NOMO-1 (cell line): Measurements from ENCODE around the gene CRYBG3.
A peak's percentile ranks its signal among the peaks of the same experiment; 100 is the strongest.
"Not testable (repeated sequence)": the region's sequence is repeated elsewhere in the genome, so short reads cannot be mapped to it uniquely, and the experiment has no call there.

ENCODE experiments used
- DNase-seq, 2 experiments: peaks; one replicate each; lab custom pipeline; 2025; ENCODE audit not compliant: unreplicated experiment in 2 of 2; lab: John Stamatoyannopoulos, UW

The CRYBG3 gene

DNA sequence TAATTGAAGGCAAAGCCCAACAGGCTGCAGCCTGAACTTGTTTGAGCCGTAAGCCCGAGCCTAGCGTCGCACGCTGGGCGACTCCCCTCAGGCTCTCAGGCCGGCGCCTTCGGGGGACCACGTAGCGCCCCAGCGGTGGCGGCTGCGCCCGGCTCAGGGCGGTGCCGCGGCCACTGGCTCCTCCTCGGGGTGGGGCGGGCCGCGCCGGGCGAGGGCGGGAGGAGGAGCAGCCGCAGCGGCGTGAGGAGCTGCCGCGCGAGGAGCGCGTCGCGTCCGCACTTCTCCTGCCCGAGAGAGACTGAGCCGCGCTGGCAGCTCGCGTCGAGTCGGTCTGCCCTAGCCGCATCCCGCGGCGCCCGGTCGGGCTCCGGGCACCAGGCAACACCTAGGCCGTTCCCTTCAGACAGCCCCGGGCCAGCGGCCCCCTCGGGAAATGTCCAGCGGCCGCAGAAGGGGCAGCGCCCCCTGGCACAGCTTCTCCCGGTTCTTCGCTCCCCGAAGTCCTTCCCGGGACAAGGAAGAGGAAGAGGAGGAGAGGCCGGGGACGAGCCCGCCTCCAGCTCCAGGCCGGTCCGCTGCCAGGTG lies at the start of gene CRYBG3:
TSS of gene CRYBG3 (plus strand) at position 238 of the 585 bp plus-strand sequence. CDS start at position 434, 196 bp downstream.
- peak; percentile 72 to 81 for DNase-seq

- no peak for DNase-seq
These were observed 48.9 kb upstream of the CRYBG3 start for GRCh38 chr3:97772926-97773325.

DNA sequence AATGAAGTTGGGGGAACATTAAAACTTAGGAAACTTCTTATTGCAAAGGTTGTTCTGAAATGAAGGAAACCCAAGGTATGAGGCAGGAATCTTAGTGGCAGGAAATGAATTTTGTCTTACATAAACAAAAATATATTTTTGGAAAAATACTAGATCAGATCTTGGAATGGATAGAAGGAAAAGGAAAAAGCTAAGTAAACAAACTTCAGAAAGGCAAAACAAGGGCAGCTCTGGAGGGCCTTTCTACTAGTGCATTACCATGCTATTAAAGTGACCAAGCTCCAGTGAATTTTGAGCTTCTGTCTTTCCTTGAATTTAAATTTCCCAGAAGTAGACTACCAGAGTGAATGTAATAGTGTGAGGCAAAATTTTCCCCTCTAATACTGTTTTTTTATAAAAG lies 43.7 kb upstream of the CRYBG3 start:
- DNase-seq = no peak

DNA sequence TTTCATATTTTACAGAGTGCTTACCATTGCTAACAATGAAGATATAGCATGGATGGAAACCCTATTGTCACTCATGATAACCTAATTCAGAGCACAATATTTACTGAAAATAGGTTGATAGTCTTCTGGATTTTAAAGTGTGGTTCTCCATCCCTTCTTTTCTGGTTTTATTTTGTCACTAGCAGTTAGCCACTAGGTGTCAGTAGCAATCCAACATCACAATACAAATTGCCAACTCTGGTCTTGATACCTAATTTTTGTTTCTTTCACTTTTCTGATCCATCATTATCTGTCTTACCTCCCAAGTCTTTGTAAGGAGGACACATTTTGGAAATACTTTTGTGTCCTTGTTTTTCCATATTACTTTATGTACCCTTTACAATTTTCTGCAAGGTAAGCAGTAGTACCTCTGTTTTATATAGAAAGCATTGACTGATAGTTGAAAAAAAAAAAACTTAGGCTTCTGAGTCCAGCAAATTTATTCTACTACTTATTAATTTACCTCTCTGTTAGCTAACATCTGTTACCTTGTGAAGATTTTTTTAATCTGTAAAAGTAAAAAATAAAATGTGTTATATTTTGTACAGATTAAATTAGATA lies 28.3 kb upstream of the CRYBG3 start:
- peak in 1 of 2 experiments; percentile 53 for DNase-seq

GRCh38 chr3:97795951-97796350 lies 25.9 kb upstream of the CRYBG3 start:
- DNase-seq = no peak

GRCh38 chr3:97804471-97804870 lies 17.3 kb upstream of the CRYBG3 start:
- DNase-seq = no peak

DNA sequence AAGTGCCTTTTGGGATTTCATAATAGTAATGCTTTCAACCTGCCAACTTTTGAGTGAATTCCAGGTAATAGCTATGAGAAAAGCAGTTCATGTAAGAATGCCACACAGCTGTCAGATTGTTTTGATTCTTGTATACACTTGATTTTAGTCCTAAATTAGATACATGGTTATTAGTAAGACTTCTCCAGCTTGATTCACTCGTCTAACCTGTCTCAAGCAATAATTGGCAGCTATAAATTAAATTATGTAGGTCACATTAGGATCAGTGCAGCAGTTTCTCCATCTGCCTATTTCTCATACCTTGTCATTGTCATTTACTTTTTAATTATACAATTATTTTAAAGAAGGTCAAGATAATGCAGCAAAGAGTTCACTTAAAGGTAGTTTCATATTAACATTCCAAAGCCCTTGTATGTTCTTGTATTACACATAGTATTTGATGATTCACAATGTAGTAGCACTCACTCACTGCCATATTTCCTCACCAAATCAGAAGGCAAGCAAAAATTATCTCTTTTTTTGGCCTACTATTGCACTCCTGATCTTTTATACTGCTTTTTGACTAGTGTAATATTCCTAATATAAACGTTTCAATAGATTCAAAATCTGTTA lies 10.9 kb upstream of the CRYBG3 start:
- DNase-seq = no peak

DNA sequence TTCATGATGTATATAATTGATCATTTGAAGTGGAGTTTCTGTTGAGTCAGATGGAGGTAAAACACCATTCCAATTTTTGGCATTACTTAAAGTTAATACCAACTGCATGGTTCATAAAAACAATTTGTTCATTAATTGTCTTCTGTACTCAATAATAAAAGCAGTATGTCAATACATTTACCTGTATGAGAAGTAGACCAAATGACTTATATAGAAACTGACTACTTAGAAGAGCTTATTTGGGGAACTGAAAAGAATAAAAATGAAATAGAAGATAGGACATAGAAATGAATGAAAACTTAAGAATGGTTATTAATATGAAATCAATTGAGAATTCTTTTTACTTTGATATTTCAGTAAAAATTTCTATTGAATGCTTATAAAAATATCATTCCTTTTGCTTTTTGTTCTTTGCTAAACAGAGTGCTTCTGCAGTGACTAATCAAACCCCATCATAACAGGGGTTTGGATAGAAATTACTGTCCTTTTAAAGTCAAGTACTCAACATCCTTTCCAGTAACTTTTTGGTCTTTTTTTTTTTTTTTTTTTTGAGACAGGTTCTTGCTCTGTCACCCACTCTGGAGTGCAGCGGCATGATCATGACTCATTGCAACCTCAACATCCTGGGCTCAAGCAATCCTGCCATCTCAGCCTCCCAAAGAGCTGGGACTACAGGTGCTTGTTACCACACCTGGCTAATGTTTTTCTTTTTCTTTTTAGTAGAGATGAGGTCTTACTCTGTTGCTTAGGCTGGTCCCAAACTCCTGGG lies 6.5 kb upstream of the CRYBG3 start:
- no peak for DNase-seq

DNA sequence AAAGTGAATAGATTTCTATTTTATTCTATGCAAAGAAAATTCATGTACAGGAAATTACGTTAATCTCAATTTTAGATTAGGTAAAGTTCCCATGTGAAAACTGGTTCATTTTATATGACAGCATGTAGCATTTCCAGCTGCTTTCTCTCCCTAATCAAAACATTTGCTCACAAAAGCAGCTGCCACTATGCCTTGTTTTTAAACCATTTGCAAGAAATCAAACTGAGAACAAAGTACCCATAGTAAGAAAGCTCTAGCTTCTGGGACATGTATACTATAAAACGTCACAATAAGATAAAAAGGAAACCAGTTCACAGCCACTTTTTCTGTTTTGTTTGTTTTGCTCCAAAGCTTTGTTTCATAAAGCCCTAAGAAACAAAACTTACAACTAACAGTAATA lies 5.0 kb upstream of the CRYBG3 start:
- DNase-seq = no peak

DNA sequence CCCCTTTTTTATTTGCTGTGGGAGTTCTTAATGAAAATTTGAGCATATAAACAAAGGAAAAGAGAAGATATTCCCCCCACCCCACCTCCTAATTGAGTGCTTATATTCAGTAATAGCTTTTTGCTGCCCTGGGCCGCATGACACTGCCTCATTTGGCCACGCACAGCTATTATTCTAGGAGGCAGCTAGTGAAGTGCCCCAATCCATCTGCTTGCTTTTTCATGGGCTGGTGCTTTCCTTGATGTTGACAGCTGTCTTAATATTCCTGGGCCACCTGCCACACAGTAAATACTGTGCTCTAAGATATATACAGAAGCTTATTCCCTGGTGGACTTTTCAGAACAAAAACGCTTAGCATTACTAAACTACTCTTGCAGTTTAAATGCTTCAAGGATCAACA lies 3.8 kb upstream of the CRYBG3 start:
- DNase-seq = no peak

GRCh38 chr3:97820780-97821179 lies 1.0 kb upstream of the CRYBG3 start:
- DNase-seq = no peak

- DNase-seq = peak; percentile 52 to 57
These were observed 481 bp upstream of the CRYBG3 start for GRCh38 chr3:97821287-97821773.

GRCh38 chr3:97822359-97822775 lies 556 bp downstream of the CRYBG3 start:
- peak; percentile 4 to 34 for DNase-seq

GRCh38 chr3:97823046-97824004 lies 1.5 kb downstream of the CRYBG3 start:
- DNase-seq = peak; percentile 19 to 32

DNA sequence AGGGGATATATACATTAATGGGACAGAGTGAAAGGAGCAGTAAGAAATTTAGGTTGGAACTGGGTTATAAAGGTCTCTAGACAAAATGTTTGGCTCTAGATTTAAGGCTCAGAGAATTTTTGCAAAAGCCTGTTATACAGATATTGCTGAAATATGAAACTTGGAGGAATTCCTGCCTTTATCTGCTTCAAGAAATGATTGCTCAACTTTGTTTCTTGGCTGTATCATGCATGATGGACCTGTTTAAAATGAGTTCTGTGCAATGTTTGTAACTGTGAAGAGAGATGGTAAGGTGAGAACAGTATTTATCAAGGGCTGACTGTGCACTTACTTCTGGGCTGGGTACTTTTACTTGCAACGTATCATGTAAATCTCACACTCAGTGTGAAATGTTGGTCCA lies 3.3 kb downstream of the CRYBG3 start:
- no peak for DNase-seq

GRCh38 chr3:97827741-97828471 lies 6.1 kb downstream of the CRYBG3 start:
- no peak for DNase-seq

DNA sequence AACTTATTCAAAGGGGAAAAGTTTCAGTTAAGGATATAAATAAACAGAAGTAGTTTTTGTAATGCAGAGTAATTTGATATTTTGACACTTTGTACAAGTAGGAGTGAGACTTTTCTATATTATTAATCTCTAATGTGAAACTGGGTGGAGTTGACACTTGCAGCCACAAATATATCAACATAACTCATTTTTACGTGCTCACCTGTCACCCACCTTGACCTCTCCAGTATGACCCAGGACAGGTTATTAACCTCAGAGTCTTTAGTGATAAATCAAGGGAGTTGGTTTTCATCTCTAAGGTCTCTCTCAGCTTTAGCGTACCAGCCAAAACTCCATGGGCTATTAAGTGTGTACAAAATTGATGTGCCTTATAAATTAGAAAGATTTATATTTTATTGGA lies 7.4 kb downstream of the CRYBG3 start:
- DNase-seq = no peak

DNA sequence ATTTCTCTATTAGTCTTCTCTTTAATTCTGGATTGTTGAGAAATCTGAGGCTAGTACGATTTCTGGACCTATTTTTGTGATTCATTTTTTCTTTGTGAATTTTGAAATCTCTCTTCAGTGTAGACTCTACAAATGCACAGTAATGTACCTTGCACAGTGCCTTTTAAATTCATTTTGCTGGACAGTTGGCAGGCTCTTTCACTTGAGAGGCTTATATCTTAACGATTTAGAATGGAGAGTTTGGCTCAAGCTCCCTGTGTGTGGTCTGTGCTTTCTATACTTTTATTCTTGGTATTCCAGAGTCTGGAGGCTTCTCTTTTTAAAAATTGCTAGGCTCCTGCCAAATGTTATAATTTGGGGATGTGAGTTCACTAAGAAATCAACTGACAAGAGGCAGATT lies 8.8 kb downstream of the CRYBG3 start:
- DNase-seq = no peak

GRCh38 chr3:97831140-97831539 lies 9.3 kb downstream of the CRYBG3 start:
- no peak for DNase-seq

DNA sequence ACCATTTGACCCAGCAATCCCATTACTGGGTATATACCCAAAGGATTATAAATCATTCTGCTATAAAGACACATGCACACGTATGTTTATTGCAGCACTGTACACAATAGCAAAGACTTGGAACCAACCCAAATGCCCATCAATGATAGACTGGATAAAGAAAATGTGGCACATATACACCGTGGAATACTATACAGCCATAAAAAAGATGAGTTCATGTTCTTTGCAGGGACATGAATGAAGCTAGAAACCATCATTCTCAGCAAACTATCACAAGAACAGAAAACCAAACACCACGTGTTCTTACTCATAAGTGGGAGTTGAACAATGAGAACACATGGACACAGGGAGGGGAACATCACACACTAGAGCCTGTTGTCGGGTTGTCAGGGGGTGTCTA lies 11.4 kb downstream of the CRYBG3 start:
- DNase-seq = not testable (repeated sequence)
